ENCODE results near the gene CFAP299.

Gene CFAP299

GRCh38 chr4:80831383-80832361, 496.1 kb downstream of the CFAP299 start:
- no peaks in the 10 kb centered on the region for H3K27me3 ChIP-seq
- no peak for TF ChIP-seq CTCF (IDR thresholded peaks at IDR 0.05)
- no peaks in the 10 kb centered on the region for H3K4me1 ChIP-seq (ENCODE audit: control insufficient read depth in 1 of 2, insufficient read depth in 1 of 2, low read depth in 1 of 2, low read length in 1 of 2)
- no peak overlapping the region for H3K27ac ChIP-seq
- no peak overlapping the region for H3K4me3 ChIP-seq (ENCODE audit: low read depth in 1 of 2, low read length in 1 of 2)
- no peaks in the 10 kb centered on the region for H3K36me3 ChIP-seq
- no peaks in the 10 kb centered on the region for H3K9me3 ChIP-seq

DNA sequence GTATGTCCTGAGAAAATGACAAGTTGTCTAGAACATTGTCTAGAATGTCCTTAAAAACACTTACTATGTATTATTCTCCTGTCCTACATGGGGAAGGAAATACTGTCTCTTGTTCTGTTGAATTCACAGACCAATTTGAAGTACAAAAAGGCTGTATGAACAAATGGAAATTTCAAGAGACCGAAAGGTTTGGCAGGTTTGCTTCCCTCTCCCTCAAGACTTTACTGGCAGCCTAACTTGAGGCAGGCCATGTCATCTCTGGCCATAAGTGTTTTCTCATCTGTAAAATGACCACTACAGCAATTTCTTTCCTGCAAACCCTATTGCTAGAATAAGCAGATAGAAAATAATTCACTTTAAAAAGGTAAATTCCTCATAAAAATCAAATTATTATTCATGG, 503.8 kb downstream of the CFAP299 start:
- H3K9me3 ChIP-seq: no peaks in the 10 kb centered on the region

GRCh38 chr4:80839792-80840191, 504.3 kb downstream of the CFAP299 start:
- H3K36me3 ChIP-seq: no peaks in the 10 kb centered on the region

More for the DNA sequence above, 503.8 kb downstream of the CFAP299 start:
- no peak overlapping the region for H3K27ac ChIP-seq
- no peaks in the 10 kb centered on the region for H3K27me3 ChIP-seq
- no peak overlapping the region for H3K4me3 ChIP-seq (ENCODE audit: low read depth in 1 of 2, low read length in 1 of 2)
- TF ChIP-seq CTCF (IDR thresholded peaks at IDR 0.05): no peak
- H3K4me1 ChIP-seq (ENCODE audit: control insufficient read depth in 1 of 2, insufficient read depth in 1 of 2, low read depth in 1 of 2, low read length in 1 of 2): no peaks in the 10 kb centered on the region
- H3K36me3 ChIP-seq: no peaks in the 10 kb centered on the region

GRCh38 chr4:80840396-80840795, 504.9 kb downstream of the CFAP299 start:
- no peaks in the 10 kb centered on the region for H3K9me3 ChIP-seq
- no peaks in the 10 kb centered on the region for H3K4me1 ChIP-seq (ENCODE audit: control insufficient read depth in 1 of 2, insufficient read depth in 1 of 2, low read depth in 1 of 2, low read length in 1 of 2)
- no peak overlapping the region for H3K4me3 ChIP-seq (ENCODE audit: low read depth in 1 of 2, low read length in 1 of 2)
- H3K27me3 ChIP-seq: no peaks in the 10 kb centered on the region
- no peak for TF ChIP-seq CTCF (IDR thresholded peaks at IDR 0.05)
- H3K36me3 ChIP-seq: no peaks in the 10 kb centered on the region
- H3K27ac ChIP-seq: no peak overlapping the region

More at GRCh38 chr4:80839792-80840191, 504.3 kb downstream of the CFAP299 start:
- H3K4me1 ChIP-seq (ENCODE audit: control insufficient read depth in 1 of 2, insufficient read depth in 1 of 2, low read depth in 1 of 2, low read length in 1 of 2): no peaks in the 10 kb centered on the region
- no peak overlapping the region for H3K27ac ChIP-seq
- no peaks in the 10 kb centered on the region for H3K27me3 ChIP-seq
- no peak overlapping the region for H3K4me3 ChIP-seq (ENCODE audit: low read depth in 1 of 2, low read length in 1 of 2)
- TF ChIP-seq CTCF (IDR thresholded peaks at IDR 0.05): no peak
- H3K9me3 ChIP-seq: no peaks in the 10 kb centered on the region

- Histone ChIP-seq H3K4me1 (ENCODE audit: control insufficient read depth in 1 of 2, insufficient read depth in 1 of 2, low read depth in 1 of 2, low read length in 1 of 2) (no peaks in the 10 kb centered on the region), H3K27ac (no peak overlapping the region), H3K36me3 (no peaks in the 10 kb centered on the region), H3K27me3 (no peaks in the 10 kb centered on the region), H3K4me3 (ENCODE audit: low read depth in 1 of 2, low read length in 1 of 2) (no peak overlapping the region), H3K9me3 (no peaks in the 10 kb centered on the region)
- no peak for TF ChIP-seq CTCF (IDR thresholded peaks at IDR 0.05)
These were observed 506.2 kb downstream of the CFAP299 start for GRCh38 chr4:80841587-80842281.

Measured in neutrophil (primary cell).